ENCODE data around the gene P2RY4.

GRCh38 chrX:70292788-70293187 lies 32.8 kb upstream of the P2RY4 start:
- no peak for TF ChIP-seq POLR2A (IDR thresholded peaks at IDR 0.05)
- no peak for TF ChIP-seq CTCF (IDR thresholded peaks at IDR 0.05)
- TF ChIP-seq POLR2AphosphoS5 (IDR thresholded peaks at IDR 0.05) = no peak
- TF ChIP-seq EP300 (IDR thresholded peaks at IDR 0.05) = no peak

Measured in sigmoid colon (tissue), 4 donors.